Measurements from ENCODE around the gene ATP5PO.

- TF ChIP-seq HDGF (IDR thresholded peaks at IDR 0.05; ENCODE audit: borderline replicate concordance) (no peak), FOXA1 (IDR thresholded peaks at IDR 0.05) (no peak), BHLHE40 (IDR thresholded peaks at IDR 0.05; ENCODE audit: borderline replicate concordance) (no peak), FOXK2 (IDR thresholded peaks at IDR 0.05) (no peak), FOXM1 (IDR thresholded peaks at IDR 0.05; ENCODE audit: borderline replicate concordance) (no peak), PKNOX1 (IDR thresholded peaks at IDR 0.05) (no peak), CTBP1 (IDR thresholded peaks at IDR 0.05; ENCODE audit: borderline replicate concordance) (no peak), SP1 (IDR thresholded peaks at IDR 0.05) (no peak), LEF1 (IDR thresholded peaks at IDR 0.05; ENCODE audit: borderline replicate concordance) (no peak), NFRKB (IDR thresholded peaks at IDR 0.05) (no peak), SUZ12 (IDR thresholded peaks at IDR 0.05) (no peak), L3MBTL2 (conservative IDR thresholded peaks at IDR 0.05) (no peak), TARDBP (IDR thresholded peaks at IDR 0.05) (no peak), ELF4 (IDR thresholded peaks at IDR 0.05) (no peak)
Measured at GRCh38 chr21:33904041-33904440, 11.6 kb downstream of the ATP5PO start.

Data from HEK293T (cell line).